MM.1S (cell line): Measurements from ENCODE around the gene HMGB2.

Experiments
- EZH2 ChIP-seq: fragments of 300-600 bp; sonication (generic); optimal IDR thresholded peaks from 2 replicates; pipeline ENCODE3; 2017; ENCODE audit warnings: low read depth, mild to moderate bottlenecking, antibody characterized with exemption, low read length, mixed read lengths
- TF ChIP-seq, protein P1 (sequence below): fragments of 300-600 bp; sonication (generic); IDR thresholded peaks from 2 replicates; pipeline ENCODE4 v1.5.1; 2016; ENCODE audit warnings: antibody characterized with exemption, low read length, mixed read lengths

DNA sequence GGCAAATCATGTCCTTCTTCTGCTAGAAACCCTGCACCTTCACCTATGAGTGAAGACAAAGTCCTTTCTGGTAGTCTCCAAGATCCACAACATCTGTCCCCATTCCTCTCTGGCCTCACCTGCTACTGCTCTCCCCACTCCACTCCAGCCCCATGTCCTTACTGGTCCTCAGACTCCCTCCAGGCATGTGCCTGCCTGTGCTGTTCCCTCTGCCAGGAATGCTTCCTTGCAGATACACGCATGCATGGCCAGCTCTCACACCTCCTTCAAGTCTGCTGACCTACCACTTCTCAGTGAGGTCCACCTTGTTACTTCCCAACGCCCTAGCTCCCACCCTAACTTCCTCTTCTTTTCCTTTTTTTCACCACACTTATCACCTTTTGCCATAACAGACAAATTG is 18.1 kb downstream of the HMGB2 start:
- TF ChIP-seq EZH2, result no peak
- TF ChIP-seq, protein P1, sequence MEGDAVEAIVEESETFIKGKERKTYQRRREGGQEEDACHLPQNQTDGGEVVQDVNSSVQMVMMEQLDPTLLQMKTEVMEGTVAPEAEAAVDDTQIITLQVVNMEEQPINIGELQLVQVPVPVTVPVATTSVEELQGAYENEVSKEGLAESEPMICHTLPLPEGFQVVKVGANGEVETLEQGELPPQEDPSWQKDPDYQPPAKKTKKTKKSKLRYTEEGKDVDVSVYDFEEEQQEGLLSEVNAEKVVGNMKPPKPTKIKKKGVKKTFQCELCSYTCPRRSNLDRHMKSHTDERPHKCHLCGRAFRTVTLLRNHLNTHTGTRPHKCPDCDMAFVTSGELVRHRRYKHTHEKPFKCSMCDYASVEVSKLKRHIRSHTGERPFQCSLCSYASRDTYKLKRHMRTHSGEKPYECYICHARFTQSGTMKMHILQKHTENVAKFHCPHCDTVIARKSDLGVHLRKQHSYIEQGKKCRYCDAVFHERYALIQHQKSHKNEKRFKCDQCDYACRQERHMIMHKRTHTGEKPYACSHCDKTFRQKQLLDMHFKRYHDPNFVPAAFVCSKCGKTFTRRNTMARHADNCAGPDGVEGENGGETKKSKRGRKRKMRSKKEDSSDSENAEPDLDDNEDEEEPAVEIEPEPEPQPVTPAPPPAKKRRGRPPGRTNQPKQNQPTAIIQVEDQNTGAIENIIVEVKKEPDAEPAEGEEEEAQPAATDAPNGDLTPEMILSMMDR, result no peak
